AG04450 (cell line): ENCODE results near the gene SRA1. TPM values are rescaled to one million over a fixed set of nuclear protein-coding genes. Genes with fewer than 3 reads are reported as not detected.
A peak's percentile ranks its signal among the peaks of the same experiment; 100 is the strongest.
"Not testable (repeated sequence)": the region's sequence is repeated elsewhere in the genome, so short reads cannot be mapped to it uniquely, and the experiment has no call there.

Experiments
- CTCF ChIA-PET: fragments of 300-600, 350-600 bp; formaldehyde crosslinking; extraction: SDS; loops from one replicate; lab custom pipeline; 2022; ENCODE audit warnings: antibody characterized with exemption, inconsistent platforms; lab: Charles Lee
- POLR2A ChIA-PET: fragments of 350-600 bp; formaldehyde crosslinking; extraction: SDS; loops from one replicate; lab custom pipeline; 2021; ENCODE audit warnings: antibody characterized with exemption, inconsistent platforms; lab: Yijun Ruan, JAX
- DNase-seq: peaks from one replicate; pipeline ENCODE4 v3.0.0-alpha.2; 2011; ENCODE audit warnings: low read depth, low spot score
- H3K27ac ChIP-seq: one replicate; pipeline ENCODE4 v1.5.1; 2012; ENCODE audit warnings: low read depth, low read length, control low read depth
- H3K27me3 ChIP-seq: one replicate; pipeline ENCODE4 v1.6.0; 2012; ENCODE audit warnings: low read length; ENCODE audit not compliant: control insufficient read depth, insufficient read depth
- H3K4me3 ChIP-seq: 2 replicates; pipeline ENCODE4 v1.5.1; 2011; ENCODE audit warnings: mild to moderate bottlenecking, low read depth, low read length, control low read depth
- H3K9me3 ChIP-seq: 2 replicates; pipeline ENCODE4 v1.5.1; 2012; ENCODE audit warnings: low read length; ENCODE audit not compliant: control insufficient read depth, insufficient read depth
- CTCF ChIP-seq: IDR thresholded peaks from 2 replicates; pipeline ENCODE4 v1.5.1; 2011; ENCODE audit warnings: low read depth, low read length, control low read depth, inconsistent platforms
- polyA minus RNA-seq: library from RNA; depleted of rRNA, polyadenylated mRNA; stranded (reverse); fragments of >200 nt; gene quantifications from 2 replicates; pipeline ENCODE4 v1.2.3, GENCODE V29; 2011; rRNA and poly(A)+ RNA removed
- polyA plus RNA-seq: library from polyadenylated mRNA; depleted of rRNA; stranded (reverse); fragments of >200 nt; gene quantifications from 2 replicates; pipeline ENCODE4 v1.2.3, GENCODE V29; 2011; rRNA removed

The SRA1 gene
- 52.3 and 52.8 TPM in 2 replicates for polyA plus RNA-seq
- polyA minus RNA-seq, result 32.4 and 35.9 TPM in 2 replicates

DNA sequence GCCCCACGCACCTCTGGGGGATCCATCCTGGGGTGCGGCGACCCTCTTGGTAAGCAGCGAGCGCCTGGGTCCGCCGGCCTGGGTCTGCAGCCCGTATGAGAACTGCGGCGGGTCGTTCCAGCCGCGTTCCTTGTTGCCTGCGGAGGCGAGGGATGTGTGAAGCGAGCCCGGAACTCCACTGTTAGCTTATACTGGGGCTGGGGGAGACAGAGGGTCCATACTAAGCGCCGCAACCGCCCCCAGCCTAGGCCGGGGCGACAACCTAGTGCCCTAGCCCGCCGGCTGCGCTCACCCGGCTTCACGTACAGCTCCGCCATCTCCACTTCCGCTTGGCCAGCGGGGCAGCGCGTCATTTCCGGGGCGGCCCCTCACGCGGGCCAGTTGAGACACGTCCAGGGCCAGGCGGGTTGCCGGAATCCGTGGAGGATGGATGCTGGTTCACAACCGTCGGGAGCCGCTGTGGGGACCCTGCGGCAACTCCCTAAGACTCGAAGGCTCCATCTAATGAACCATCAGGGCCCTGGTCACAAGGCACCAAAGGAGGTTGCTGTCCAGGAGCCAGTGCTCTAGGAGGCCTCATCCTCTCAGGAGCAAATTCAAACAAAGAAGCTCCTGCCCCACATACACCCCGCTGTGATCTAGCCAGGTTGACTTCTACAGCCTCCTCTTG, at the start of gene SRA1:
TSS of gene SRA1 (minus strand) at position 338 of the 670 bp plus-strand sequence. CDS start at position 317, 21 bp downstream.
- peak within 1 kb of the TSS; percentile 83 for H3K4me3 ChIP-seq
- H3K9me3 ChIP-seq, result peaks cover 3% of the 10 kb centered on the region; the same call in 1 of the 2 replicates
- peak within 1 kb of the TSS; percentile 92 for H3K27ac ChIP-seq
- POLR2A ChIA-PET, result interaction anchor here (0.5 to 2.5 kb wide), 9 partner anchors 10 to 161 kb away, joined by 3 to 42 read pairs (median 5); partner anchors contain the start of genes EIF4EBP3, HARS1, HARS2 and IK
- peak; percentile 65 for DNase-seq
- no peaks in the 10 kb centered on the region for H3K27me3 ChIP-seq
- TF ChIP-seq CTCF, result no peak
- CTCF ChIA-PET, result interaction anchor here (1.0 to 4.0 kb wide), 2 partner anchors 10 to 76 kb away, joined by 3 to 17 read pairs; partner anchors contain the start of genes CD14 and EIF4EBP3

DNA sequence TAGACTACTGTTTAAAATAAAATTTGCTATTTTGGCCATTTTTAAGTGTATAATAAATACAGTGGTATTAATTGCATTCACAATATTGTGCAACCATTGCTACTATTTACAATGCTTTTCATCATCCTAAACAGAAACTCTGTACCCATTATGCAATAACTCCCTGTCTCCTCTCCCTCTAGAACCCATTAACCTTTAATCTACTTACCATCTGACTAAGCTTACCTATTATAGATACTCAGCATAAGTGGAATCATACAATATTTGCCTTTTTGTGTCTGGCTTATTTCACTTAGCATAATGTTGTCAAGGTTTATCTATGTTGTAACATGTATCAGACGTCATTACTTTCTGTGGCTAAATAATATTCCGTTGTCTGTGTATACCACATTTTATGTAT, 49.8 kb upstream of the SRA1 start:
- Histone ChIP-seq H3K9me3 (no peaks in the 10 kb centered on the region), H3K27ac (no peak overlapping the region), H3K4me3 (no peak overlapping the region), H3K27me3 (peaks cover 5% of the 10 kb centered on the region)
- CTCF ChIA-PET, result interaction anchor here (1.6 kb wide), 1 partner anchor 23 kb away, joined by 3 read pairs; no protein-coding TSS in a partner anchor
- DNase-seq, result no peak
- TF ChIP-seq CTCF, result no peak
- POLR2A ChIA-PET, result no interaction called here

GRCh38 chr5:140605879-140606278, 48.6 kb upstream of the SRA1 start:
- no peak for DNase-seq
- ChIA-PET POLR2A (interaction anchor here (0.7 kb wide), 1 partner anchor 156 kb away, joined by 3 read pairs; no protein-coding TSS in a partner anchor), CTCF (interaction anchor here (1.1 kb wide), 1 partner anchor 29 kb away, joined by 3 read pairs; no protein-coding TSS in a partner anchor)

GRCh38 chr5:140603734-140604133, 46.5 kb upstream of the SRA1 start:
- CTCF ChIA-PET, result interaction anchor here (1.3 kb wide), 1 partner anchor 31 kb away, joined by 3 read pairs; no protein-coding TSS in a partner anchor
- Histone ChIP-seq H3K27ac (no peak overlapping the region), H3K9me3 (no peaks in the 10 kb centered on the region), H3K27me3 (peaks cover 3% of the 10 kb centered on the region), H3K4me3 (no peak overlapping the region)
- DNase-seq, result no peak
- TF ChIP-seq CTCF, result no peak
- POLR2A ChIA-PET, result no interaction called here

More at GRCh38 chr5:140605879-140606278, 48.6 kb upstream of the SRA1 start:
- no peak for TF ChIP-seq CTCF
- no peak overlapping the region for H3K27ac ChIP-seq
- no peaks in the 10 kb centered on the region for H3K9me3 ChIP-seq
- H3K4me3 ChIP-seq, result no peak overlapping the region
- peaks cover 4% of the 10 kb centered on the region for H3K27me3 ChIP-seq

DNA sequence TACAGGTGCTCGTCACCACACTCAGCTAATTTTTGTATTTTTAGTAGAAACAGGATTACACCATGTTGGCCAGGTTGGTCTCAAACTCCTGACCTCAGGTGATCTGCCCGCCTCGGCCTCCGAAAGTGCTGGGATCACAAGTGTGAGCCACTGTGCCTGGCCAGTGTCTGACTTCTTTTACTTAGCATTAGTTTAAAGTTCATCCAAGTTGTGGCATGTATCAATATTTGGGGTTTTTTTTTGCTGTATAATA, 46.1 kb upstream of the SRA1 start:
- CTCF ChIA-PET, result interaction anchor here (1.3 kb wide), 1 partner anchor 31 kb away, joined by 3 read pairs; no protein-coding TSS in a partner anchor
- H3K4me3 ChIP-seq, H3K27ac ChIP-seq, DNase-seq, POLR2A ChIA-PET, H3K27me3 ChIP-seq, H3K9me3 ChIP-seq: not testable (repeated sequence)
